GM04503 (cell line): ENCODE results near the gene RASD2.
"Not testable (repeated sequence)": the region's sequence is repeated elsewhere in the genome, so short reads cannot be mapped to it uniquely, and the experiment has no call there.

ENCODE experiments used
- DNase-seq: peaks from one replicate; pipeline ENCODE4 v3.0.0-alpha.2; 2012; ENCODE audit warnings: low read depth

RASD2 gene

DNA sequence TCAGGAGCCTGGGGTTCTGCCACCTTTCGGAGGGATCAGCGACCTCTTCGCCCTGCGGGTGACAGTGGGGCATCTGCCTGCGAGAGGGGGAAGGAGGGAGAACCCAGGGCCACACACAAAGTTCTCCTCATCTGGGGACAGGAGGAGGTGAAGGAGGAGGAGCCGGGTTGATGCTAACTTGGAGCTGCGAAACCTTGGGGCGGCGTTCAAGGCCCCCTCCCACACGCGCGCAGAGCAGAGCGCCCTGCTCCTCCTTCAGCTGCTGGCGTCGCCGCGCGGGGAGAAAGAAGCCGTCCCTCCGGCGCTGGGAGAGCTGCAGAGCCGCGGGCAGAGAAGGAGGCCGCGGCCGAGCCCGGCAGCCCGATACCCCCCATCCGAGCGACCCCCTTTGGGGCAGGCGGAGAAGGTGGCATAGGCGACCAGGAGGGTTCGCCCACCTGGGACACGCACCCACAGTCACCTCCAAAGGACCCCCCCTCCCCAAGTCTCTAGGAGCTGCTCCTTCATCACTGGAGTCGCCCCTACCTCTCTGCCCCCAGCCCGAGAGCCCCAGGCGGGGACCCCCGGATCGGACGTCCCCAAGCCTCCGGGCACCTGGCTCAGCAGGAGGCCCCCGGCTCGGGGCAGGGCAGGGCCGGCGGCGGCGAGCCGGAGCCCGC, at the start of gene RASD2:
TSS of gene RASD2 (plus strand) at position 237 of the 659 bp plus-strand sequence. CDS start 5,979 bp downstream, outside the sequence.
- DNase-seq = no peak

GRCh38 chr22:35491061-35491907, 49.3 kb upstream of the RASD2 start:
- DNase-seq = not testable (repeated sequence)

DNA sequence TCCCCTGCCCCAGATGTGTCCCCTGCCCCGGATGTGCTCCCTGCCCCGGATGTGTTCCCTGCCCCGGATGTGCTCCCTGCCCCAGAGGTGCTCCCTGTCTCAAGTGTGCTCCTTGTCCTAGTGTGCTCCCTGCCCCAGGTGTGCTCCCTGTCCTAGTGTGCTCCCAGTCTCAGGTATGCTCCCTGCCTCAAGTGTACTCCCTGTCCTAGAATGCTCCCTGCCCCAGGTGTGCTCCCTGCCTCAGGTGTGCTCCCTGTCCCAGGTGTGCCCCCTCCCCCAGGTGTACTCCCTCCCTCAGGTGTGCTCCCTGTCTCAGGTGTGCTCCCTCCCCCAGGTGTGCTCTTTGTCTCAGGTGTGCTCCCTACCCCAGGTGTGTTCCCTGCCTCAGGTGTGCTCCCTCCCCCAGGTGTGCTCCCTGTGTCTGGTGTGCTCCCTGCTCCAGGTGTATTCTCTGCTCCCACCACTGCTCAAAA, 48.7 kb upstream of the RASD2 start:
- no peak for DNase-seq

DNA sequence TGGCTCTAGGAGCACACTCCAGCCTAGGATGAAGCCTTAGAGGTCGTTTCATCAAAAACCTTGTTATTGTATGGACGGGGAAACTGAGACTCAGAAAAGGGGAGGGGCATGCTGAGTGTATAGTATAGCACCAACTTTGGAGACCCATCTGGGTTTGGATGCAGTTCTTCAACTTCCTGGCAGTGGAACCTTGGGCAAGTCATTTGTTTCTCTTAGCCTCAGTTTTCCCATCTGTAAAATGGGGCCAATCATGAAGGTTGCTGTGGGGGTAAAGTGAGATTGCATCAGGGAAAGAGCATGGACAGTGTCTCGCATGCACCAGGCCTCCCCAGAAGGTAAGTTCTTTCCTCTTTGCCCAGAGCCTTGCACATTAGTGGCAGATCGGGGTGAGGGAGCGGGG, 47.6 kb upstream of the RASD2 start:
- no peak for DNase-seq

- DNase-seq = not testable (repeated sequence)
Measured at GRCh38 chr22:35495711-35496110, 44.9 kb upstream of the RASD2 start.

DNA sequence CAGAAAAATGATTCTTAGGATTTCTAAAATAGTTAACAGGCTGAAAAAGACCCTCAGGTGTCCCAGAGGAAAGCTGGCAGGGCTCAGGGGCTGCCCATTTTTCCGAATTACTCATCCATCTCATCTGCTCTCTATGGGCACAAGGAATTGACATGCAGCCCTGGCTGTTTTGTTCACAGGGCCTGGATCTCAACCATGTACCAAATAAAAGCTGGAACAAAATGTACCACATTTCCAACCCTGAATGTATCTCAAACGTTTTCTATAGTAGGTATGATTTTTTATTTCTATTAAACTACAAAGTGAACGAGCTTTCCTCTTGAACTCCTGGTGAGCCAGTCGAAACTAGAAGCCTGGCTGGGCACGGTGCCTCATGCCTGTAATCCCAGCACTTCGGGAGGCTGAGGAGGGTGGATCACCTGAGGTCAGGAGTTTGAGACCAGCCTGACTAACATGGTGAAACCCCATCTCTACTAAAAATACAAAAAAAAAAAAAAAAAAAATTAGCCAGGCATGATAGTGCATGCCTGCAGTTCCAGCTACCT, 43.8 kb upstream of the RASD2 start:
- DNase-seq = no peak

- DNase-seq = no peak
Measured at GRCh38 chr22:35498026-35498800, 42.4 kb upstream of the RASD2 start.

DNA sequence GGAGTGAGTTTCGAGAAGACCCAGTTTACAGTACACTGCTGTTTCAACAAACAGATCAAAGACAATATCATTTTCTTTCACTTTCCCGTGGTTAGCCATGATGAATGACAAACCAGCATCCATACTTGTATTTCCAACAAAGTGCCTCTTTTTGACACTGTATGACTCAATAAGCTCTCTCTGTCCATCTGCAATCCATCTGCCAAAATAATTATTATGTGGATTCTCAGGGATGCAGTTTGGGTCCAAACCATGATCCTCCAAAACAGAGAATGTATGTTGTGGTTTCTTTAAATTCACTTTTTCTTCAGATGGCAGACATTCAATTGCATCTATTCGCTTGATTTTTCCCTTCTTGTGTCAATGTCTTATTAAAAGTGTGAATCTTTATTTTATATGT, 37.8 kb upstream of the RASD2 start:
- DNase-seq = no peak

GRCh38 chr22:35505399-35506258, 35.0 kb upstream of the RASD2 start:
- DNase-seq = no peak

GRCh38 chr22:35506259-35506570, 34.4 kb upstream of the RASD2 start:
- DNase-seq = no peak

DNA sequence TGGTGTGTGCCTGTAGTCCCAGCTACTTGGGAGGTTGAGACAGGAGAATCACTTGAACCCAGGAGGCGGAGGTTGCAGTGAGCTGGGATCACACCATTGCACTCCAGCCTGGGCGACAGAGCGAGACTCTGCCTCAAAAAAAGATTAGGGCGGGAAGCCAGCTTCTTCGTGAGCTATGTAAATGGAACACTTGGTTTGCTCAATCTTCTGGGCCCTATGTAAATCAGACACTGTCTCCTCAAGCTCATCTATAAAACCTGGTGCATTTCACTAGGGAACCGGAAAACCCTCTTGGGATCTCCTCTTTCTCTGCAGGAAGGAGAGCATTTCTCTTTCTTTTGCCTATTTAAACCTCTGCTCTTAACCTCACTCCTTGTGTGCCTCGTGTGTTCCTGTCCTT, 32.8 kb upstream of the RASD2 start:
- not testable (repeated sequence) for DNase-seq

- DNase-seq = no peak
Measured at GRCh38 chr22:35509451-35509850, 31.2 kb upstream of the RASD2 start.

GRCh38 chr22:35509960-35510359, 30.7 kb upstream of the RASD2 start:
- DNase-seq = no peak

- DNase-seq = peak; percentile 12
Measured at GRCh38 chr22:35510481-35510934, 30.1 kb upstream of the RASD2 start.

GRCh38 chr22:35510951-35511350, 29.7 kb upstream of the RASD2 start:
- no peak for DNase-seq

DNA sequence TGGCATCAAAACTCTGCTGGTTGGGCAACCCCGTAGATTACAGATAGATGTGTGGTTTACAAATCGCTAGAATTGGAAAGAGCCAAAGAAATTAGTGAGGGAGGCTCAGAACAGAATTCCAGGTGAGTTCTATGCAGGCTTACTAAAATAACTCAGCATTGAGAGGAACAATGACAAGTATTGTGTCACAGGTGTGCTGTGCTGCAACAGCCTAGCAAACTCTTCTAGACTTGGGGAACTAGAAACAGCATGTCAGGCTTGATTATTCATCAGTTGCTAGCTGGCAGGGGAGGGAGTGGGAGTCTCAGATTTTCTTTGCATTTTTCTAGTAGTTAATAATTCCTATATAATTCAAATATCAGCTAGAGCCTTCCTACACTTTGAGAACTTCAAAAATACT, 26.3 kb upstream of the RASD2 start:
- DNase-seq = no peak

GRCh38 chr22:35515952-35516351, 24.7 kb upstream of the RASD2 start:
- DNase-seq = not testable (repeated sequence)

- DNase-seq = no peak
Measured at GRCh38 chr22:35516723-35517122, 23.9 kb upstream of the RASD2 start.

DNA sequence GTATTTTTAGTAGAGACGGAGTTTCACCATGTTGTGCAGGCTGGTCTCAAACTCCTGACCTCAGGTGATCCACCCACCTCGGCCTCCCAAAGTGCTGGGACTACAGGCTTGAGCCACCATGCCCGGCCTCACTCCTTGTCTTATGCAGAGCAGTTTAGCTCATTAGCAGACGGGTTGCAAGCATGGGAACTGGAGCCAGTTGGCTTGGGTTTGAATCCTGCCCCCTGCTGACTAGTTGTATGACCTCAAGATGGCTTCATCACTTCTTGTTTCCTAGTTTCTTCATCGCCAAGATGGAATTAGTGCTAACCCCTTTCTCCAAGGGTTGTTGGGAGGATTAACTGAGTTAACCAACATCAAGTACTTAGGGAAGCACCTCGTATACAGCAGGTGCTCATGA, 23.4 kb upstream of the RASD2 start:
- DNase-seq = no peak

DNA sequence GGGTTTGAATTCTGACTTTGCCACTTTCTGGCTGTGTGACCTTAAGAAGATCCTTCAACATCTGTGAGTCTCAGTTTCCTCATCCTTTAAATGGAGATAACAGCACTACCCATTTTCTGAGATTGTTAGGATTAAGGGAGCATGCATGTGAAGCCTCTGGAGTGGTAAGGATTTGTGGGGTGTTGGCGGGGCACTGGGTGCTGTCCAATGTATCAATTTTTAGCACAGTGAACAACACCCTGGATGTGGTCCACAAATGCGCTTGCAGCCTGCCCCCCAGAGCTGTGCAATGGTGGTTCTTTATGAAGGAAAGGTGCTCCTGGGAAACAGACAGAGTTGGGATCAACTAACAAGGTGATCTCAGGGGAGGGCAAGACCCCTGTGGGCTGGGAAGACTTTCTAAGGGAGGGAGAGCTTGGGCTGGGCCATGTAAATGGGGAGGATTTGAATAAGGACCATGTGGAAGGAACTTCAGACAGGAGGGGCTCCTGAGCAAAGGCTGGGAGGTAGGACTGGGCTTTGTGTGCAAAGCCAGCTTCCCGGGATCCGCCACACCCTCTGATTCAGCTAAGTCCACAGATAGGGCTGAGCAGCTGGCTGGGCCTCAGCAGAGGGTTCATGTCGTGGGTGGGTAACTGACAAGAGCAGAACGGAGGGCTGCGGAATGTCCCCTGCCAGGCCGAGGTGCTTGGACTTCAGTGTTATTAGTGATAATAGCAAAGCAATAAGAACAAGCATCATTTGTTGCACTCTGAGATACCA, 22.7 kb upstream of the RASD2 start:
- DNase-seq = no peak

DNA sequence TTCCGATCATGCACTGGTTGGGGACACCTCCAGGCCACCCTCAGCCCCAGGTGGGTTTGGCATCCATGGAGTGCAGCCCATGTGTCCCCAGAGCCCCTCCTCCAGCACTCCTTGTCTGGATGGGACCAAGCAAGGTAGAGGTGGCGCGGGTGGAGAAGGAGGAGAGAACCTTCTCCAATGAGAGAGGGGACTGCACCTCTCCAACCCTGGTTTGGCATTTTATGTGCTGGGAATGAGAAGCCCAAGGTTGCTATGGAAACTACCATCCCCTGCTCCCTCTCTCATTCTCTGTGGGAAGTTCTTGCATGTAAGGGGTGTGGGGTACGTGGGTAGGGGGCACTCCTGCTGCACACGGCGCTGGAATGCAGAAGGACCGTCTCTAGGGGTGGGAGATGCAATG, 21.8 kb upstream of the RASD2 start:
- no peak for DNase-seq
